H1 (cell line): ENCODE measurements around the gene VPS41. TPM values are rescaled to one million over a fixed set of nuclear protein-coding genes. Genes with fewer than 3 reads are reported as not detected.

Experiments used
- CTCF ChIA-PET: fragments of 300-600 bp; sonication (Branson Sonifier 250); formaldehyde crosslinking; loops from one replicate; lab custom pipeline; 2021; ENCODE audit not compliant: partially characterized antibody; lab: Charles Lee
- POLR2A ChIA-PET: fragments of 300-600 bp; sonication (Branson Sonifier 250); formaldehyde crosslinking; loops from one replicate; lab custom pipeline; 2021; ENCODE audit warnings: inconsistent platforms; ENCODE audit not compliant: partially characterized antibody; lab: Charles Lee
- DNase-seq, 2 experiments: peaks; one replicate each; pipeline versions ENCODE4 v3.0.0 to v3.0.0-alpha.2; 2010 to 2022; ENCODE audit warnings: low spot score in 2 of 2, low read depth in 1 of 2, mixed read lengths in 1 of 2
- FAIRE-seq: peaks from 2 replicates; lab custom pipeline; 2011; peaks lifted over from hg19 to GRCh38; lab: Jason Lieb, UNC
- H2AFZ ChIP-seq: 2 replicates; pipeline ENCODE4 v1.8.1; 2012; ENCODE audit warnings: low read length, inconsistent platforms
- H2AK5ac ChIP-seq: 2 replicates; pipeline ENCODE4 v1.6.1; 2013; ENCODE audit warnings: low read depth, low read length
- H2BK120ac ChIP-seq: replicated peaks from 2 replicates; pipeline ENCODE3; 2013; ENCODE audit warnings: low read depth, low read length, inconsistent platforms
- H2BK12ac ChIP-seq: 2 replicates; pipeline ENCODE4 v1.6.1; 2013; ENCODE audit warnings: low read depth, low read length
- H2BK15ac ChIP-seq: 2 replicates; pipeline ENCODE4 v1.6.1; 2013; ENCODE audit warnings: low read length
- H2BK20ac ChIP-seq: 2 replicates; pipeline ENCODE4 v1.6.1; 2013; ENCODE audit warnings: low read length
- H2BK5ac ChIP-seq: 2 replicates; pipeline ENCODE4 v1.6.1; 2013; ENCODE audit warnings: low read depth, low read length
- H3K14ac ChIP-seq: 2 replicates; pipeline ENCODE4 v1.6.1; 2013; ENCODE audit warnings: inconsistent platforms; ENCODE audit not compliant: insufficient read length
- H3K18ac ChIP-seq: 2 replicates; pipeline ENCODE4 v1.6.1; 2013; ENCODE audit warnings: low read length; ENCODE audit errors: extremely low read depth
- H3K23ac ChIP-seq: 2 replicates; pipeline ENCODE4 v1.6.1; 2013; ENCODE audit warnings: inconsistent platforms; ENCODE audit not compliant: insufficient read length
- H3K23me2 ChIP-seq: 2 replicates; pipeline ENCODE4 v1.6.1; 2013; ENCODE audit warnings: low read depth, low read length
- H3K27ac ChIP-seq: 2 replicates; pipeline ENCODE4 v1.6.1; 2011; ENCODE audit warnings: low read depth, low read length, inconsistent platforms
- H3K27me3 ChIP-seq, 4 experiments: replicated peaks in 1 of 4; 1 replicate in 1 of 4; 2 replicates in 3 of 4; pipeline versions ENCODE4 v1.6.1 to v1.8.1; 2011 to 2013; ENCODE audit warnings: low read length in 3 of 4, mild to moderate bottlenecking in 3 of 4, inconsistent platforms in 2 of 4, mixed read lengths in 2 of 4, moderate library complexity in 1 of 4; ENCODE audit not compliant: control insufficient read depth in 3 of 4, insufficient read depth in 3 of 4; ENCODE audit errors: extremely low read depth in 1 of 4
- H3K36me3 ChIP-seq, 4 experiments: 2 replicates each; pipeline versions ENCODE4 v1.6.1 to v1.8.1; 2011 to 2013; ENCODE audit warnings: mild to moderate bottlenecking in 4 of 4, low read length in 3 of 4, moderate library complexity in 2 of 4, control low read depth in 1 of 4, inconsistent platforms in 1 of 4; ENCODE audit not compliant: insufficient read depth in 4 of 4, control insufficient read depth in 2 of 4
- H3K4ac ChIP-seq: replicated peaks from 2 replicates; pipeline ENCODE3; 2013; ENCODE audit warnings: low read length, low read depth, mixed read lengths, inconsistent platforms; ENCODE audit not compliant: insufficient read length
- H3K4me1 ChIP-seq, 4 experiments: replicated peaks in 1 of 4; 1 replicate in 1 of 4; 2 replicates in 3 of 4; pipeline versions ENCODE4 v1.6.1 to v1.8.1; 2011 to 2013; ENCODE audit warnings: low read length in 3 of 4, inconsistent platforms in 2 of 4, mixed read lengths in 1 of 4; ENCODE audit not compliant: insufficient read depth in 4 of 4, control insufficient read depth in 3 of 4
- H3K4me2 ChIP-seq, 2 experiments: 2 replicates each; pipeline versions ENCODE4 v1.6.1 to v1.8.1; 2011 to 2013; ENCODE audit warnings: low read depth in 2 of 2, low read length in 2 of 2, control low read depth in 1 of 2, inconsistent platforms in 1 of 2, mild to moderate bottlenecking in 1 of 2; ENCODE audit not compliant: insufficient read depth in 1 of 2
- H3K4me3 ChIP-seq, 4 experiments: fragments of 200-600, 300-600 bp in 1 of 4; sonication (generic), shearing (Covaris generic), sonication (Bioruptor Twin) in 1 of 4; 2 replicates each; pipeline versions ENCODE4 v1.5.1 to v1.8.1; 2011 to 2016; ENCODE audit warnings: low read length in 4 of 4, low read depth in 3 of 4, control low read depth in 2 of 4, inconsistent platforms in 2 of 4, mild to moderate bottlenecking in 2 of 4, mixed read lengths in 1 of 4, moderate library complexity in 1 of 4; ENCODE audit not compliant: insufficient read depth in 2 of 4; ENCODE audit errors: extremely low read depth in 1 of 4
- H3K56ac ChIP-seq: replicated peaks from 2 replicates; pipeline ENCODE3; 2013; ENCODE audit warnings: low read depth, mild to moderate bottlenecking, mixed read lengths, low read length, inconsistent platforms; ENCODE audit not compliant: insufficient read length
- H3K79me1 ChIP-seq: 2 replicates; pipeline ENCODE4 v1.6.1; 2013; ENCODE audit warnings: low read depth, low read length, control low read depth
- H3K79me2 ChIP-seq, 2 experiments: 2 replicates each; pipeline versions ENCODE4 v1.6.1 to v1.8.1; 2012 to 2013; ENCODE audit warnings: low read length in 2 of 2, mild to moderate bottlenecking in 2 of 2, inconsistent platforms in 1 of 2; ENCODE audit not compliant: insufficient read depth in 2 of 2, control insufficient read depth in 1 of 2
- H3K9ac ChIP-seq, 4 experiments: replicated peaks in 1 of 4; 1 replicate in 1 of 4; 2 replicates in 3 of 4; pipeline versions ENCODE4 v1.6.1 to v1.8.1; 2011 to 2013; ENCODE audit warnings: low read depth in 3 of 4, low read length in 3 of 4, control low read depth in 2 of 4, mild to moderate bottlenecking in 2 of 4, moderate library complexity in 2 of 4, inconsistent platforms in 1 of 4; ENCODE audit errors: extremely low read depth in 1 of 4
- H3K9me3 ChIP-seq, 2 experiments: 2 replicates each; pipeline versions ENCODE4 v1.6.1 to v1.8.1; 2012 to 2013; ENCODE audit warnings: mild to moderate bottlenecking in 2 of 2, moderate library complexity in 2 of 2, control low read depth in 1 of 2, inconsistent platforms in 1 of 2, low read depth in 1 of 2, low read length in 1 of 2, mixed read lengths in 1 of 2; ENCODE audit not compliant: insufficient read depth in 2 of 2
- H4K20me1 ChIP-seq, 2 experiments: replicated peaks in 1 of 2; 2 replicates each; pipeline versions ENCODE3 to v1.8.1; 2011 to 2013; ENCODE audit warnings: inconsistent platforms in 2 of 2, low read length in 2 of 2, mild to moderate bottlenecking in 1 of 2; ENCODE audit not compliant: insufficient read depth in 2 of 2, control insufficient read depth in 1 of 2
- H4K5ac ChIP-seq: 2 replicates; pipeline ENCODE4 v1.6.1; 2013; ENCODE audit warnings: low read length, low read depth, mixed read lengths, inconsistent platforms; ENCODE audit not compliant: insufficient read length
- H4K8ac ChIP-seq: 2 replicates; pipeline ENCODE4 v1.8.0; 2013; ENCODE audit warnings: mild to moderate bottlenecking, moderate library complexity, low read length, inconsistent platforms; ENCODE audit not compliant: insufficient read depth; ENCODE audit errors: extremely low read depth
- H4K91ac ChIP-seq: replicated peaks from 2 replicates; pipeline ENCODE3; 2013; ENCODE audit warnings: low read length, mixed read lengths, inconsistent platforms; ENCODE audit not compliant: insufficient read length
- ASH2L ChIP-seq: fragments of 200-600, 300-600 bp; sonication (generic); IDR thresholded peaks from one replicate; pipeline ENCODE4 v1.7.1; 2017; ENCODE audit warnings: low read length
- BACH1 ChIP-seq: IDR thresholded peaks from 2 replicates; pipeline ENCODE4 v1.6.1; 2012; ENCODE audit warnings: low read length, improper control_type of control experiment
- GTF2F1 ChIP-seq: IDR thresholded peaks from 2 replicates; pipeline ENCODE4 v1.6.1; 2012; ENCODE audit warnings: low read depth, low read length, improper control_type of control experiment, borderline replicate concordance
- MAFK ChIP-seq: IDR thresholded peaks from 2 replicates; pipeline ENCODE4 v1.6.1; 2012; ENCODE audit warnings: low read depth, mild to moderate bottlenecking, improper control_type of control experiment, low read length
- TCF12 ChIP-seq: IDR thresholded peaks from 2 replicates; pipeline ENCODE4 v1.6.1; 2011; ENCODE audit warnings: low read depth, mild to moderate bottlenecking, low read length
- ZNF274 ChIP-seq: IDR thresholded peaks from 2 replicates; pipeline ENCODE4 v1.7.0; 2012; ENCODE audit warnings: low read length, borderline replicate concordance; ENCODE audit errors: extremely low read depth
- WGBS, 2 experiments: shearing (Covaris generic) in 1 of 2; methylation state at CpG; one replicate each; pipeline versions ENCODE4 v1.1.6 to v1.1.7; 2013 to 2015; ENCODE audit warnings: low lambda C conversion rate in 2 of 2, mixed read lengths in 2 of 2, inconsistent platforms in 1 of 2, low coverage in 1 of 2, missing lambda C conversion rate in 1 of 2; ENCODE audit not compliant: insufficient replicate concordance in 2 of 2, insufficient coverage in 1 of 2, insufficient read length in 1 of 2; ENCODE audit errors: extremely low coverage in 1 of 2, missing lambda C conversion rate in 1 of 2; 5-methylcytosine and 5-hydroxymethylcytosine counted together
- polyA plus RNA-seq, 7 experiments: library from polyadenylated mRNA; depleted of rRNA in 3 of 7; stranded (reverse) in 5 of 7; unstranded in 2 of 7; fragments of >200 nt in 5 of 7; fragments of 200-250 nt in 2 of 7; gene quantifications; 1 replicate in 5 of 7; 2 replicates in 1 of 7; 4 replicates in 1 of 7; pipeline versions ENCODE4 v1.2.1 to v1.2.3, GENCODE V29; 2011 to 2013; ENCODE audit warnings: missing spikeins in 2 of 7, mixed read lengths in 2 of 7
- total RNA-seq: library from RNA; stranded (reverse); fragmentation: NEBNext Ultra II Directional; extraction: Animal tissue kit (Norgen Biotek cat#: 25700); gene quantifications from 2 replicates; pipeline ENCODE4 v1.2.1, GENCODE V29; 2021
- TF ChIP-seq, protein P1 (sequence below): IDR thresholded peaks from 2 replicates; pipeline ENCODE4 v1.6.1; 2012; ENCODE audit warnings: low read length, inconsistent platforms

VPS41 gene
- total and polyA plus RNA-seq, 2 of the 8 experiments (the other 6 are each of a cell fraction or from before 2014, with no cell fraction given), result 10.7 to 63.3 TPM

DNA sequence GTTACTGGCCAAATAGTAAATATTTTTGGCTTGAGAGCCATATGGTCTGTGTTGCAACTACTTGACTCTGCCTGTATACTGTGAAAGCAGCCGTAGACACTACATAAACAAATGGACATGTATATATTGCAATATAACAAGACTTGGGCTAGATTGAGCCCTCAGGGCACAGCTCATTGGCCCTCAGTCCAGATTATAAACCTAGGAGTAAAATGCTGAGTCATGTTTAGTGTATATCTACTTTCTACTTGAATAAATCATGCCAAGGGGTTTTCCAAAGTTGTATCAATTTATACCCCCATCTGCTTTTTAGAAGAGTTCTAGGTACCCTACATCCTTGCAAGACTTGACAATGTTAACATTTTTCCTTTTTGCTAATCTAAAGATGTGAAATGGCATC lies 41.3 kb upstream of the VPS41 start:
- H2BK15ac ChIP-seq, result no peak overlapping the region
- H4K5ac ChIP-seq, result no peak overlapping the region
- H2AK5ac ChIP-seq, result no peak overlapping the region
- 84% methylated on average over 1 of the region's 1 CpG; no CpG with 5 or more reads in 1 of the 2 experiments for WGBS, 2 experiments
- no peak overlapping the region for H2BK120ac ChIP-seq
- no peaks in the 10 kb centered on the region for H3K36me3 ChIP-seq
- FAIRE-seq, result no peak
- ChIA-PET CTCF (no interaction called here), POLR2A (no interaction called here)
- H2BK12ac ChIP-seq, result no peak overlapping the region
- H2BK5ac ChIP-seq, result no peak overlapping the region
- no peaks in the 10 kb centered on the region for H3K9me3 ChIP-seq
- no peaks in the 10 kb centered on the region for H3K27me3 ChIP-seq
- no peak overlapping the region for H3K27ac ChIP-seq
- H3K79me1 ChIP-seq, result no peaks in the 10 kb centered on the region
- no peak overlapping the region for H2AFZ ChIP-seq
- no peak overlapping the region for H4K8ac ChIP-seq
- H2BK20ac ChIP-seq, result no peak overlapping the region
- no peak overlapping the region for H3K23ac ChIP-seq
- no peaks in the 10 kb centered on the region for H4K20me1 ChIP-seq
- no peaks in the 10 kb centered on the region for H3K4me1 ChIP-seq
- no peak overlapping the region for H4K91ac ChIP-seq
- no peak overlapping the region for H3K18ac ChIP-seq
- no peak for DNase-seq
- H3K23me2 ChIP-seq, result no peaks in the 10 kb centered on the region
- no peak overlapping the region for H3K9ac ChIP-seq
- no peak overlapping the region for H3K4ac ChIP-seq
- TF ChIP-seq BACH1 (peak; percentile 94), GTF2F1 (no peak), ZNF274 (no peak), MAFK (peak; percentile 77), TCF12 (no peak), ASH2L (no peak)
- TF ChIP-seq, protein P1, sequence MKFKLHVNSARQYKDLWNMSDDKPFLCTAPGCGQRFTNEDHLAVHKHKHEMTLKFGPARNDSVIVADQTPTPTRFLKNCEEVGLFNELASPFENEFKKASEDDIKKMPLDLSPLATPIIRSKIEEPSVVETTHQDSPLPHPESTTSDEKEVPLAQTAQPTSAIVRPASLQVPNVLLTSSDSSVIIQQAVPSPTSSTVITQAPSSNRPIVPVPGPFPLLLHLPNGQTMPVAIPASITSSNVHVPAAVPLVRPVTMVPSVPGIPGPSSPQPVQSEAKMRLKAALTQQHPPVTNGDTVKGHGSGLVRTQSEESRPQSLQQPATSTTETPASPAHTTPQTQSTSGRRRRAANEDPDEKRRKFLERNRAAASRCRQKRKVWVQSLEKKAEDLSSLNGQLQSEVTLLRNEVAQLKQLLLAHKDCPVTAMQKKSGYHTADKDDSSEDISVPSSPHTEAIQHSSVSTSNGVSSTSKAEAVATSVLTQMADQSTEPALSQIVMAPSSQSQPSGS, result no peak
- no peak overlapping the region for H3K4me3 ChIP-seq
- H3K79me2 ChIP-seq, result no peaks in the 10 kb centered on the region
- H3K4me2 ChIP-seq, result no peak overlapping the region
- H3K14ac ChIP-seq, result no peak overlapping the region
- no peak overlapping the region for H3K56ac ChIP-seq
